Measurements from ENCODE around the gene DNMBP.

GRCh38 chr10:99937630-99938029 lies 72.1 kb downstream of the DNMBP start:
- TF ChIP-seq CTCF (IDR thresholded peaks at IDR 0.05) = no peak
- no peak for TF ChIP-seq POLR2A (IDR thresholded peaks at IDR 0.05)
- TF ChIP-seq POLR2AphosphoS5 (IDR thresholded peaks at IDR 0.05) = no peak
- no peak for TF ChIP-seq EP300 (IDR thresholded peaks at IDR 0.05)

Data from sigmoid colon (tissue), 4 donors.